CD4-positive, alpha-beta T cell (primary cell): ENCODE measurements around the gene PLG. TPM values are rescaled to one million over a fixed set of nuclear protein-coding genes. Genes with fewer than 3 reads are reported as not detected.
"Not testable (repeated sequence)": the region's sequence is repeated elsewhere in the genome, so short reads cannot be mapped to it uniquely, and the experiment has no call there.

ENCODE experiments used
- ATAC-seq: fragments of 200-7000 bp; cut with Tn5 transposase; one replicate; pipeline ENCODE4 v1.10.0; 2022; ENCODE audit warnings: mild to moderate bottlenecking; ENCODE audit not compliant: poor library complexity
- CTCF ChIA-PET: fragments of 350-600 bp; sonication (Branson Sonifier 250); formaldehyde crosslinking; loops from one replicate; lab custom pipeline; 2021; ENCODE audit warnings: antibody characterized with exemption, inconsistent platforms; lab: Charles Lee
- POLR2A ChIA-PET: fragments of 350-600 bp; sonication (Branson Sonifier 250); formaldehyde crosslinking; loops from one replicate; lab custom pipeline; 2021; ENCODE audit warnings: antibody characterized with exemption, inconsistent platforms; lab: Charles Lee
- DNase-seq, 14 experiments: peaks; one replicate each; pipeline ENCODE4 v3.0.0-alpha.2; 2013 to 2020; ENCODE audit warnings: mixed read lengths in 2 of 14
- H3K27ac ChIP-seq, 2 donors: one replicate each; pipeline versions ENCODE4 v1.5.1 to v1.7.0; 2013; ENCODE audit warnings: low read length in 2 of 2, low read depth in 1 of 2, mild to moderate bottlenecking in 1 of 2
- H3K27me3 ChIP-seq, 2 experiments: 1 replicate in 1 of 2; 2 replicates in 1 of 2; pipeline versions ENCODE4 v1.6.1 to v1.7.0; 2013; ENCODE audit warnings: low read length in 2 of 2, control low read depth in 1 of 2, mild to moderate bottlenecking in 1 of 2, moderate library complexity in 1 of 2; ENCODE audit not compliant: insufficient read depth in 2 of 2, control insufficient read depth in 1 of 2
- H3K36me3 ChIP-seq: one replicate; pipeline ENCODE4 v1.6.1; 2013; ENCODE audit warnings: low read length, control low read depth; ENCODE audit not compliant: insufficient read depth
- H3K4me1 ChIP-seq: one replicate; pipeline ENCODE4 v1.6.1; 2013; ENCODE audit warnings: low read length, control low read depth; ENCODE audit not compliant: insufficient read depth
- H3K4me3 ChIP-seq: one replicate; pipeline ENCODE4 v1.5.1; 2013; ENCODE audit warnings: mild to moderate bottlenecking, low read length, moderate library complexity
- H3K9me3 ChIP-seq, 2 experiments: 1 replicate in 1 of 2; 2 replicates in 1 of 2; pipeline versions ENCODE4 v1.6.1 to v1.7.0; 2013; ENCODE audit warnings: low read length in 2 of 2, mild to moderate bottlenecking in 2 of 2, control low read depth in 1 of 2, moderate library complexity in 1 of 2; ENCODE audit not compliant: control insufficient read depth in 1 of 2, insufficient read depth in 1 of 2
- H3K27ac Mint-ChIP-seq: one replicate; pipeline ENCODE4 v1.8.0; 2020; ENCODE audit warnings: mixed read lengths
- H3K27me3 Mint-ChIP-seq: one replicate; pipeline ENCODE4 v1.8.0; 2021; ENCODE audit warnings: mixed read lengths
- H3K36me3 Mint-ChIP-seq: one replicate; pipeline ENCODE4 v1.8.0; 2021; ENCODE audit warnings: low read depth, mixed read lengths
- H3K4me1 Mint-ChIP-seq: one replicate; pipeline ENCODE4 v1.8.0; 2021; ENCODE audit warnings: low read depth, mixed read lengths
- H3K4me3 Mint-ChIP-seq: one replicate; pipeline ENCODE4 v1.8.0; 2020; ENCODE audit warnings: mild to moderate bottlenecking, mixed read lengths
- H3K9me3 Mint-ChIP-seq: one replicate; pipeline ENCODE4 v1.8.0; 2020; ENCODE audit warnings: mixed read lengths
- CTCF ChIP-seq: fragments of 200-600 bp; IDR thresholded peaks from one replicate; pipeline ENCODE4 v1.8.0; 2022; ENCODE audit warnings: antibody characterized with exemption, mild to moderate bottlenecking
- intact Hi-C, 2 experiments: fragments of 100-400 bp; cut with DNase I in 1 of 2; cut with micrococcal nuclease in 1 of 2; formaldehyde crosslinking; loops; one replicate each; pipeline versions ENCODE4 v1.15.1 to v1.9.0; 2023 to 2025; cut with DNase I, micrococcal nuclease
- total RNA-seq, 174 experiments: library from RNA in 2 of 174; stranded (reverse) in 2 of 174; gene quantifications; one replicate each; pipeline ENCODE4 v1.2.3 and lab custom pipeline; 2021 to 2026

Gene PLG
- total RNA-seq, 2 experiments from 2014 or later: not detected

DNA sequence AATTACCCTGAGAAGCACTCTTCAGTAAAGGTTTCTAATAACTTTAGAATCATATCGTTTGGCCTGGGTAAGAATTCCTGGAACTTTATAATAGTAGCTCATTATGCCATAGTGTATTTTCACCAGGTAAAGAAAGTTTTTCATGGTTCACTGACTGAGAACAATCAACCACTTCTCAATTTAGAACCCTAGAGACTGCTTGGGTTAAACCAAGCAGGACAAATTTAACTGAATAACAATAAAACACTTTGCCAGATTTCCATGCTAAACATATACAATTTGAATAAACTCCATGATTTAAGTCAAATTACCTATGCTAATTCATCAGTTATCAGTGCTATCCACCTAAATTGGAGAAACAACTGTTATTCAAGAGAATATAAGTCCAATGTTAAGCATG, 99.4 kb downstream of the PLG start:
- no peak overlapping the region for H3K4me3 Mint-ChIP-seq
- POLR2A ChIA-PET: no interaction called here
- CTCF ChIA-PET: no interaction called here

DNA sequence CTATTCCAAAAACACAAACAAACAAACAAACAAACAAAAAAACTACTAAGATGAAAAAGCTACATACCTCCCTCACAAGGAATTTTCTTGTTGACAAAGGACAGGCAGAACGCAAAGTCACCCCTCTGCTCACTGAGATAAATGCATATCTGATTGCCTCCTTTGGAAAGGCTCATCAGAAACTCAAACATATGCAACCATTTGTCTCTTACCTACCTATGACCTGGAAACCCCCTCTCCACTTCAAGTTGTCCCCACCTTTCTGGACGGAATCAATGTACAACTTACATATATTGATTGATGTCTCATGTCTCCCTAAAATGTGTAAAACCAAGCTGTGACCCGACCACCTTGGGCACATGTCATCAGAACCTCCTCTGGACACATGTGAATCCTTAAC, 100.0 kb downstream of the PLG start:
- POLR2A ChIA-PET, DNase-seq: not testable (repeated sequence)

More for the DNA sequence above, 99.4 kb downstream of the PLG start:
- DNase-seq (no peak), ATAC-seq (no peak)
- no peak for TF ChIP-seq CTCF
- Histone ChIP-seq H3K36me3 (no peaks in the 10 kb centered on the region), H3K9me3 (peaks cover 0 to 17% of the 10 kb centered on the region in 2 experiments), H3K4me1 (no peaks in the 10 kb centered on the region), H3K4me3 (no peak overlapping the region), H3K27me3 (no peaks in the 10 kb centered on the region), H3K27ac (no peak overlapping the region)
- intact Hi-C loops: no loop called here
- Mint-ChIP-seq H3K27me3 (no peaks in the 10 kb centered on the region), H3K9me3 (peaks cover 3% of the 10 kb centered on the region), H3K27ac (no peak overlapping the region), H3K4me1 (no peaks in the 10 kb centered on the region), H3K36me3 (no peaks in the 10 kb centered on the region)

More for the DNA sequence above, 100.0 kb downstream of the PLG start:
- H3K4me3 ChIP-seq, H3K4me1 ChIP-seq, H3K36me3 Mint-ChIP-seq, H3K36me3 ChIP-seq, H3K9me3 Mint-ChIP-seq, H3K4me3 Mint-ChIP-seq, H3K4me1 Mint-ChIP-seq, H3K27ac Mint-ChIP-seq, ATAC-seq, intact Hi-C loops, H3K27me3 ChIP-seq, H3K27ac ChIP-seq, CTCF ChIA-PET, H3K27me3 Mint-ChIP-seq: not testable (repeated sequence)
- H3K9me3 ChIP-seq: peaks cover 0 to 17% of the 10 kb centered on the region in 2 experiments

Other genes starting within 250 kb of the PLG start
- gene LPA, start 38.0 kb upstream of the PLG start, total RNA-seq: not detected